Right atrium auricular region (tissue), 2 donors: Measurements from ENCODE around the gene SPRR2E. TPM values are rescaled to one million over a fixed set of nuclear protein-coding genes. Genes with fewer than 3 reads are reported as not detected.

ENCODE experiments used
- DNase-seq: peaks from one replicate; pipeline ENCODE4 v3.0.0-alpha.2; 2019; ENCODE audit warnings: low spot score
- H3K27ac ChIP-seq, 2 donors: fragments of 200-600 bp; sonication (generic); 1 replicate in 1 of 2; 2 replicates in 1 of 2; pipeline ENCODE4 v1.5.1; 2016 to 2019
- H3K27me3 ChIP-seq, 2 donors: fragments of 200-600 bp; sonication (generic); one replicate each; pipeline versions ENCODE4 v1.5.1 to v1.6.0; 2017 to 2019
- H3K36me3 ChIP-seq: fragments of 200-600 bp; sonication (generic); one replicate; pipeline ENCODE4 v1.5.1; 2016
- H3K4me1 ChIP-seq, 2 donors: fragments of 200-600 bp; sonication (generic); one replicate each; pipeline versions ENCODE4 v1.5.1 to v1.6.0; 2017 to 2019
- H3K4me3 ChIP-seq, 2 donors: fragments of 200-600 bp; sonication (generic); 1 replicate in 1 of 2; 2 replicates in 1 of 2; pipeline ENCODE4 v1.5.1; 2017 to 2019; ENCODE audit warnings: mild to moderate bottlenecking in 1 of 2, moderate library complexity in 1 of 2
- H3K9me3 ChIP-seq, 2 donors: fragments of 200-600 bp; sonication (generic); one replicate each; pipeline ENCODE4 v1.5.1; 2019
- total RNA-seq, 2 donors: library from RNA; depleted of rRNA; stranded (reverse); fragments of >200 nt; gene quantifications; one replicate each; pipeline ENCODE4 v1.1.0, GENCODE V29; 2016
- TF ChIP-seq, protein P1 (sequence below), 2 donors: fragments of 200-600 bp; sonication (generic); IDR thresholded peaks; one replicate each; pipeline ENCODE4 v1.5.1; 2019; ENCODE audit warnings: antibody characterized with exemption in 2 of 2

The SPRR2E gene
- total RNA-seq, 2 donors from 2014 or later = not detected

- Histone ChIP-seq H3K27me3 (no peaks in the 10 kb centered on the region), H3K4me3 (no peak overlapping the region), H3K27ac (no peak overlapping the region), H3K4me1 (no peaks in the 10 kb centered on the region), H3K36me3 (no peaks in the 10 kb centered on the region), H3K9me3 (no peaks in the 10 kb centered on the region)
- TF ChIP-seq, protein P1, sequence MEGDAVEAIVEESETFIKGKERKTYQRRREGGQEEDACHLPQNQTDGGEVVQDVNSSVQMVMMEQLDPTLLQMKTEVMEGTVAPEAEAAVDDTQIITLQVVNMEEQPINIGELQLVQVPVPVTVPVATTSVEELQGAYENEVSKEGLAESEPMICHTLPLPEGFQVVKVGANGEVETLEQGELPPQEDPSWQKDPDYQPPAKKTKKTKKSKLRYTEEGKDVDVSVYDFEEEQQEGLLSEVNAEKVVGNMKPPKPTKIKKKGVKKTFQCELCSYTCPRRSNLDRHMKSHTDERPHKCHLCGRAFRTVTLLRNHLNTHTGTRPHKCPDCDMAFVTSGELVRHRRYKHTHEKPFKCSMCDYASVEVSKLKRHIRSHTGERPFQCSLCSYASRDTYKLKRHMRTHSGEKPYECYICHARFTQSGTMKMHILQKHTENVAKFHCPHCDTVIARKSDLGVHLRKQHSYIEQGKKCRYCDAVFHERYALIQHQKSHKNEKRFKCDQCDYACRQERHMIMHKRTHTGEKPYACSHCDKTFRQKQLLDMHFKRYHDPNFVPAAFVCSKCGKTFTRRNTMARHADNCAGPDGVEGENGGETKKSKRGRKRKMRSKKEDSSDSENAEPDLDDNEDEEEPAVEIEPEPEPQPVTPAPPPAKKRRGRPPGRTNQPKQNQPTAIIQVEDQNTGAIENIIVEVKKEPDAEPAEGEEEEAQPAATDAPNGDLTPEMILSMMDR (IDR thresholded peaks at IDR 0.05) = no peak
- DNase-seq = no peak
Observed at GRCh38 chr1:153081736-153082135, 12.6 kb downstream of the SPRR2E start.

- Histone ChIP-seq H3K4me1 (no peaks in the 10 kb centered on the region), H3K4me3 (no peak overlapping the region), H3K27me3 (no peaks in the 10 kb centered on the region), H3K9me3 (no peaks in the 10 kb centered on the region), H3K27ac (no peak overlapping the region), H3K36me3 (no peaks in the 10 kb centered on the region)
- TF ChIP-seq, protein P1 (IDR thresholded peaks at IDR 0.05) = no peak
- DNase-seq = no peak
Observed at GRCh38 chr1:153072806-153073726, 21.3 kb downstream of the SPRR2E start.

GRCh38 chr1:153071511-153071910 is 22.8 kb downstream of the SPRR2E start, which contains the start of gene SPRR2B:
Gene SPRR2B (minus strand): TSS chr1:153071611. CDS start chr1:153070839, 772 bp downstream.
- no peaks in the 10 kb centered on the region for H3K36me3 ChIP-seq
- H3K27me3 ChIP-seq = no peaks in the 10 kb centered on the region
- DNase-seq = no peak
- H3K4me1 ChIP-seq = no peaks in the 10 kb centered on the region
- H3K27ac ChIP-seq = no peak within 1 kb of the TSS
- no peaks in the 10 kb centered on the region for H3K9me3 ChIP-seq
- no peak within 1 kb of the TSS for H3K4me3 ChIP-seq
- TF ChIP-seq, protein P1 (IDR thresholded peaks at IDR 0.05) = no peak

DNA sequence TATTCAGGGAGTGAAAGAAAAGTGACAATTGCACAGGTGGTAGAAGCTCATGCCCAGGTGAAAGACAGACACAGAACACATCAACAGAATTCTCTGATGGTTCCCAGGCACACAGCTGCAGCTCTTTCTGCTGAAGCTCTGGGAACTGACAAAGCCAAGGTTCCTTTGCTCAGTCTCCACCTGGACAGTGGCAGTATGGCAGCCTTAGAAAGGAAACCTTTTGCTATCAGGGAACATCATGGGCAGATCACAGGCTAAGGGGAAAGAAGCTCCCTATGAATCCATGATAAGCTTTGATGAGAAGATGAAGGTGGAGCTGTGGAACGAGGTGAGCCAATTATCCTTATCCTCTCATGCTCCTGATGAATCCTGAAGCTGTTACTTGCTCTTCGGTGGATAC is 24.1 kb downstream of the SPRR2E start:
- DNase-seq = no peak
- no peaks in the 10 kb centered on the region for H3K9me3 ChIP-seq
- H3K4me1 ChIP-seq = no peaks in the 10 kb centered on the region
- TF ChIP-seq, protein P1 (IDR thresholded peaks at IDR 0.05) = no peak
- no peak overlapping the region for H3K4me3 ChIP-seq
- H3K36me3 ChIP-seq = no peaks in the 10 kb centered on the region
- no peak overlapping the region for H3K27ac ChIP-seq
- H3K27me3 ChIP-seq = no peaks in the 10 kb centered on the region

DNA sequence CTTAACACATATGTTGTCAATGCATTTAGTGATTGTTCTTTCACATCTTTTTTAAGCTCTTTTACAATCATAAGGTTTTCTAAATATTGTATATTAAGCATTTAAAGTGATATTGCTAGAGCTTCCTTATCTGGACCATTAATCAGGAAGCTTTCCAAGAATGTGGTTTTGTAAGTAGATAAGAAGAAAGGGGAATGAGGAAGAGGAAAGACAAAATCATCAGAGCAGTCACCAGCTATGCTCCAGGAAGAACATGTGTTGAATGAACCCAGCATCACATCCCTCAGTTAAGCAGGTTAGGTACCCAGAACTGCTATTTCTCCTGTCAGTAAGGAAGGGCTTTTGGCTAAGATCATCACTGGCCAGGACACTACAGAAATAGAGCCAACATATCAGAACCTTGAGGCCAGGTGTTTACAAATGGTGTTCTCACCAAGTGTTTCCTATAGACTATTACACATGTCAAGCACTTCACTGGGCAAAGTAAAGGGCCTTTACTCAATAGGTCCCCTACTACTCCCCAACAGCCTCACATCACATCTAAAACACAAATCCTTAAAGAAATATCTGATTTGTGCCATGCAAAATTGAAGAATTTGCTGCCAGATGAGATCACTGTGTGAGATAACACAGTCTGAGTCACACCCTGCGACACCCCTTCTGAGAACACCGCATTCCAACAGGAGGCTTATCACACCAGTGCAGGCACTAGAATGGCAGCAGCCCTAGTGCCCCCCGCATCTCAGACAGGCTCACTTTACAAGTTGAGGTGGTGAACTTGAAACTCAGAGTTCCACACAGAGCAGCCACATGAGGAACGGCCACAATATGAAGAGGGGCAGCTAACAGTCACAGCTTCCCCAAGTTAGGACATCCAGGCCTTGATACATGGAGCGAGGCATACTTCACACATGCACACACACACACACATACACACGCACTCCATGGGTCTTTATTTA is 35.2 kb downstream of the SPRR2E start:
- DNase-seq = no peak
- no peaks in the 10 kb centered on the region for H3K27me3 ChIP-seq
- H3K9me3 ChIP-seq = no peaks in the 10 kb centered on the region
- H3K27ac ChIP-seq = no peak overlapping the region
- H3K4me1 ChIP-seq = no peaks in the 10 kb centered on the region
- no peak overlapping the region for H3K4me3 ChIP-seq
- TF ChIP-seq, protein P1 (IDR thresholded peaks at IDR 0.05) = no peak
- no peaks in the 10 kb centered on the region for H3K36me3 ChIP-seq
